SK-N-SH (cell line): ENCODE data around the gene XXYLT1. TPM values are rescaled to one million over a fixed set of nuclear protein-coding genes. Genes with fewer than 3 reads are reported as not detected.

Experiments used
- CTCF ChIA-PET: fragments of 300-600, 350-600 bp; formaldehyde crosslinking; extraction: SDS; loops from one replicate; lab custom pipeline; 2021; lab: Yijun Ruan, JAX
- POLR2A ChIA-PET: fragments of 350-600 bp; sonication (Branson Sonifier 250); formaldehyde crosslinking; extraction: SDS; loops from one replicate; lab custom pipeline; 2020; ENCODE audit warnings: antibody characterized with exemption, inconsistent platforms; lab: Yijun Ruan, JAX
- DNase-seq: peaks from one replicate; pipeline ENCODE4 v3.0.0; 2012
- H2AFZ ChIP-seq: fragments of 200-600 bp; sonication (generic); 2 replicates; pipeline ENCODE4 v1.8.1; 2016; ENCODE audit warnings: antibody characterized with exemption, mild to moderate bottlenecking, low read depth
- H3F3A ChIP-seq: fragments of 200-600 bp; sonication (generic); replicated peaks from 2 replicates; pipeline ENCODE3; 2016; ENCODE audit warnings: antibody characterized with exemption, mild to moderate bottlenecking; ENCODE audit not compliant: insufficient read depth
- H3K27ac ChIP-seq, 2 experiments: fragments of 200-500 bp in 1 of 2; fragments of 200-600 bp in 1 of 2; sonication (Bioruptor generic) in 1 of 2; sonication (generic), shearing (Covaris generic) in 1 of 2; 2 replicates each; pipeline versions ENCODE4 v1.5.1 to v1.6.1; 2014 to 2016; ENCODE audit warnings: low read depth in 2 of 2, inconsistent platforms in 1 of 2, low read length in 1 of 2, mild to moderate bottlenecking in 1 of 2, mixed read lengths in 1 of 2
- H3K27me3 ChIP-seq: fragments of 200-600 bp; sonication (generic), shearing (Covaris generic); 2 replicates; pipeline ENCODE4 v1.6.1; 2016; ENCODE audit warnings: mixed run types; ENCODE audit not compliant: insufficient read depth
- H3K36me3 ChIP-seq, 2 experiments: fragments of 200-500 bp in 1 of 2; fragments of 200-600 bp in 1 of 2; sonication (Bioruptor generic) in 1 of 2; sonication (generic) in 1 of 2; replicated peaks in 1 of 2; 2 replicates each; pipeline versions ENCODE3 to v1.5.1; 2014 to 2016; ENCODE audit warnings: low read length in 1 of 2, mild to moderate bottlenecking in 1 of 2; ENCODE audit not compliant: insufficient read depth in 2 of 2, control insufficient read depth in 1 of 2
- H3K4me1 ChIP-seq, 2 experiments: fragments of 200-500 bp in 1 of 2; fragments of 200-600 bp in 1 of 2; sonication (Bioruptor generic) in 1 of 2; sonication (generic), shearing (Covaris generic) in 1 of 2; 2 replicates each; pipeline versions ENCODE4 v1.5.1 to v1.6.1; 2014 to 2016; ENCODE audit warnings: low read depth in 1 of 2, low read length in 1 of 2, mixed run types in 1 of 2; ENCODE audit not compliant: insufficient read depth in 2 of 2, control insufficient read depth in 1 of 2
- H3K4me2 ChIP-seq: fragments of 200-600 bp; sonication (generic), shearing (Covaris generic); 2 replicates; pipeline ENCODE4 v1.6.1; 2017; ENCODE audit warnings: mixed run types
- H3K4me3 ChIP-seq, 2 experiments: fragments of 200-500 bp in 1 of 2; fragments of 200-600 bp in 1 of 2; sonication (Bioruptor generic) in 1 of 2; sonication (generic), shearing (Covaris generic) in 1 of 2; 2 replicates each; pipeline versions ENCODE4 v1.5.1 to v1.8.1; 2014 to 2016; ENCODE audit warnings: low read depth in 2 of 2, inconsistent platforms in 1 of 2, low read length in 1 of 2, mild to moderate bottlenecking in 1 of 2, mixed read lengths in 1 of 2, moderate library complexity in 1 of 2
- H3K79me2 ChIP-seq: fragments of 200-600 bp; sonication (generic); 2 replicates; pipeline ENCODE4 v1.8.1; 2017; ENCODE audit warnings: mild to moderate bottlenecking; ENCODE audit not compliant: insufficient read depth
- H3K9ac ChIP-seq: fragments of 200-600 bp; sonication (generic); 2 replicates; pipeline ENCODE4 v1.6.1; 2017; ENCODE audit warnings: mixed run types
- H3K9me2 ChIP-seq: fragments of 200-600 bp; sonication (generic); 2 replicates; pipeline ENCODE4 v1.6.1; 2017; ENCODE audit warnings: mixed run types
- H3K9me3 ChIP-seq: fragments of 200-600 bp; sonication (generic); 2 replicates; pipeline ENCODE4 v1.6.1; 2017; ENCODE audit warnings: mixed run types, mild to moderate bottlenecking, moderate library complexity
- H4K20me1 ChIP-seq: fragments of 200-600 bp; sonication (generic); 2 replicates; pipeline ENCODE4 v1.6.1; 2017; ENCODE audit warnings: mild to moderate bottlenecking, mixed run types; ENCODE audit not compliant: insufficient read depth
- ELF1 ChIP-seq: IDR thresholded peaks from 2 replicates; pipeline ENCODE4 v1.4.0; 2012
- FOSL2 ChIP-seq: IDR thresholded peaks from 2 replicates; pipeline ENCODE4 v1.4.0; 2012; ENCODE audit warnings: low read depth, mild to moderate bottlenecking, moderate library complexity, borderline replicate concordance
- FOXJ3 ChIP-seq: sonication (generic); formaldehyde crosslinking; IDR thresholded peaks from 2 replicates; pipeline ENCODE4 v1.5.1; 2020; ENCODE audit warnings: mild to moderate bottlenecking, missing genetic modification reagents
- FOXM1 ChIP-seq: IDR thresholded peaks from 2 replicates; pipeline ENCODE4 v1.4.0; 2012; ENCODE audit warnings: low read depth, mild to moderate bottlenecking
- GABPA ChIP-seq: IDR thresholded peaks from 2 replicates; pipeline ENCODE4 v1.4.0; 2012; ENCODE audit warnings: low read depth, mild to moderate bottlenecking
- IRF3 ChIP-seq: fragments of 150-350 bp; IDR thresholded peaks from 2 replicates; pipeline ENCODE4 v1.6.1; 2016; ENCODE audit warnings: mild to moderate bottlenecking, low read depth, low read length
- JUND ChIP-seq: IDR thresholded peaks from 2 replicates; pipeline ENCODE4 v1.4.0; 2012
- MEF2A ChIP-seq: IDR thresholded peaks from 2 replicates; pipeline ENCODE4 v1.4.0; 2012; ENCODE audit warnings: low read depth, borderline replicate concordance
- RAD21 ChIP-seq: IDR thresholded peaks from 2 replicates; pipeline ENCODE4 v1.6.1; 2012; ENCODE audit warnings: mild to moderate bottlenecking, low read length
- RXRA ChIP-seq: IDR thresholded peaks from 2 replicates; pipeline ENCODE4 v1.4.0; 2012; ENCODE audit warnings: low read depth, mild to moderate bottlenecking, borderline replicate concordance
- SIN3A ChIP-seq: IDR thresholded peaks from 2 replicates; pipeline ENCODE4 v1.6.1; 2012; ENCODE audit warnings: low read depth, mild to moderate bottlenecking, low read length, moderate library complexity, borderline replicate concordance
- TAF1 ChIP-seq: IDR thresholded peaks from 2 replicates; pipeline ENCODE4 v1.6.1; 2012; ENCODE audit warnings: low read depth, mild to moderate bottlenecking, low read length, moderate library complexity, borderline replicate concordance
- TCF12 ChIP-seq: IDR thresholded peaks from 2 replicates; pipeline ENCODE4 v1.4.0; 2012
- TEAD4 ChIP-seq: IDR thresholded peaks from 2 replicates; pipeline ENCODE4 v1.4.0; 2012; ENCODE audit warnings: mild to moderate bottlenecking, borderline replicate concordance; ENCODE audit not compliant: insufficient read depth
- USF1 ChIP-seq: IDR thresholded peaks from 2 replicates; pipeline ENCODE4 v1.4.0; 2012; ENCODE audit warnings: low read depth, borderline replicate concordance
- YY1 ChIP-seq: IDR thresholded peaks from 2 replicates; pipeline ENCODE4 v1.4.0; 2012; ENCODE audit warnings: low read depth, mild to moderate bottlenecking
- WGBS: methylation state at CpG from one replicate; pipeline ENCODE4 v1.1.6; 2017; ENCODE audit warnings: low lambda C conversion rate; 5-methylcytosine and 5-hydroxymethylcytosine counted together
- polyA plus RNA-seq, 3 experiments: library from polyadenylated mRNA; depleted of rRNA; stranded (reverse); fragments of >200 nt; gene quantifications; 2 replicates each; pipeline ENCODE4 v1.2.3, GENCODE V29; 2012
- TF ChIP-seq, protein P1 (sequence below): fragments of 150-350 bp; IDR thresholded peaks from 2 replicates; pipeline ENCODE4 v1.6.1; 2017; ENCODE audit warnings: antibody characterized with exemption, low read length, low read depth, borderline replicate concordance
- TF ChIP-seq, protein P2 (sequence below): IDR thresholded peaks from 2 replicates; pipeline ENCODE4 v1.4.0; 2012; ENCODE audit warnings: low read depth, borderline replicate concordance

Gene XXYLT1
- polyA plus RNA-seq, 1 of the 3 experiments (the other 2 are of a cell fraction) = 22.6 TPM

- TF ChIP-seq, protein P1, sequence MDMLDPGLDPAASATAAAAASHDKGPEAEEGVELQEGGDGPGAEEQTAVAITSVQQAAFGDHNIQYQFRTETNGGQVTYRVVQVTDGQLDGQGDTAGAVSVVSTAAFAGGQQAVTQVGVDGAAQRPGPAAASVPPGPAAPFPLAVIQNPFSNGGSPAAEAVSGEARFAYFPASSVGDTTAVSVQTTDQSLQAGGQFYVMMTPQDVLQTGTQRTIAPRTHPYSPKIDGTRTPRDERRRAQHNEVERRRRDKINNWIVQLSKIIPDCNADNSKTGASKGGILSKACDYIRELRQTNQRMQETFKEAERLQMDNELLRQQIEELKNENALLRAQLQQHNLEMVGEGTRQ = no peak
- TF ChIP-seq FOXM1 = no peak
- TF ChIP-seq JUND = no peak
- TF ChIP-seq ELF1 = no peak
- no peak for TF ChIP-seq RXRA
- no peak for TF ChIP-seq FOXJ3 (CRISPR knock-in tag)
These were observed 230.9 kb downstream of the XXYLT1 start (continued) for GRCh38 chr3:195040094-195040493.

GRCh38 chr3:195039180-195039843, 231.6 kb downstream of the XXYLT1 start:
- 79% methylated on average over 7 of the region's 7 CpGs for WGBS
- Histone ChIP-seq H3K27me3 (no peaks in the 10 kb centered on the region; the same call in 1 of the 2 replicates), H3K9ac (no peak overlapping the region), H4K20me1 (no peaks in the 10 kb centered on the region), H3K4me3 (no peak overlapping the region), H3K4me1 (no peaks in the 10 kb centered on the region), H3K27ac (no peak overlapping the region), H3F3A (no peaks in the 10 kb centered on the region)
- no peak for DNase-seq
- TF ChIP-seq RXRA = no peak
- no peak for TF ChIP-seq TCF12
- TF ChIP-seq IRF3 = no peak
- TF ChIP-seq SIN3A = no peak
- no peak for TF ChIP-seq FOSL2
- TF ChIP-seq, protein P2, sequence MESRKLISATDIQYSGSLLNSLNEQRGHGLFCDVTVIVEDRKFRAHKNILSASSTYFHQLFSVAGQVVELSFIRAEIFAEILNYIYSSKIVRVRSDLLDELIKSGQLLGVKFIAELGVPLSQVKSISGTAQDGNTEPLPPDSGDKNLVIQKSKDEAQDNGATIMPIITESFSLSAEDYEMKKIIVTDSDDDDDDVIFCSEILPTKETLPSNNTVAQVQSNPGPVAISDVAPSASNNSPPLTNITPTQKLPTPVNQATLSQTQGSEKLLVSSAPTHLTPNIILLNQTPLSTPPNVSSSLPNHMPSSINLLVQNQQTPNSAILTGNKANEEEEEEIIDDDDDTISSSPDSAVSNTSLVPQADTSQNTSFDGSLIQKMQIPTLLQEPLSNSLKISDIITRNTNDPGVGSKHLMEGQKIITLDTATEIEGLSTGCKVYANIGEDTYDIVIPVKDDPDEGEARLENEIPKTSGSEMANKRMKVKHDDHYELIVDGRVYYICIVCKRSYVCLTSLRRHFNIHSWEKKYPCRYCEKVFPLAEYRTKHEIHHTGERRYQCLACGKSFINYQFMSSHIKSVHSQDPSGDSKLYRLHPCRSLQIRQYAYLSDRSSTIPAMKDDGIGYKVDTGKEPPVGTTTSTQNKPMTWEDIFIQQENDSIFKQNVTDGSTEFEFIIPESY = no peak
- TF ChIP-seq USF1 = no peak
- no peak for TF ChIP-seq TEAD4
- TF ChIP-seq RAD21 = no peak
- TF ChIP-seq MEF2A = no peak
- TF ChIP-seq YY1 = no peak
- no peak for TF ChIP-seq ELF1
- no peak for TF ChIP-seq GABPA
- TF ChIP-seq TAF1 = no peak
- TF ChIP-seq, all 33 proteins: peak for 0
- Histone ChIP-seq H3K9me2 (no peaks in the 10 kb centered on the region), H3K36me3 (no peaks in the 10 kb centered on the region), H3K9me3 (no peaks in the 10 kb centered on the region), H3K79me2 (no peaks in the 10 kb centered on the region), H3K4me2 (no peak overlapping the region), H2AFZ (no peak overlapping the region)
- ChIA-PET POLR2A (no interaction called here), CTCF (interaction anchor here (0.7 to 2.0 kb wide), 4 partner anchors 10 to 367 kb away, joined by 3 to 7 read pairs (median 4); partner anchors contain the start of gene LSG1)
